ENCODE measurements around the gene DYDC2.

DYDC2 gene

DNA sequence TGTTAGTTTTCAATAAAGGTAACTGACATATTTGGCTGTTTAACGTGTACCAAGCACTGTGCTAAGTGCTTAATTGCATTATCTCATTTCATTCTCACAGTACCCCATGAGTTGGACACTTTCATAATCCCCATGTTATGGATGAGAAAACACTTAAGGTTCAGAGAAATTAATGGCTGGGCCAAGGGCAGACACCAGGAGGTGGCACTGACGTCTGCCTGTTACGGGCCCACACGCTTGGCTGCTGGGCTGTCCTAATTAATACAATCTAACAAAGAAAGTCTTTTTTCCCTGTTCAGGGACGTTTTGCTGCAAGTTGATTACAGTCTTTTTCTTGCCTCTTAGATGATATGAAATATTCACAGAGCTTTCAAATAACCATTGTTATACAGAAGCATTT lies 16.1 kb downstream of the DYDC2 start:
- no peak for DNase-seq

DNA sequence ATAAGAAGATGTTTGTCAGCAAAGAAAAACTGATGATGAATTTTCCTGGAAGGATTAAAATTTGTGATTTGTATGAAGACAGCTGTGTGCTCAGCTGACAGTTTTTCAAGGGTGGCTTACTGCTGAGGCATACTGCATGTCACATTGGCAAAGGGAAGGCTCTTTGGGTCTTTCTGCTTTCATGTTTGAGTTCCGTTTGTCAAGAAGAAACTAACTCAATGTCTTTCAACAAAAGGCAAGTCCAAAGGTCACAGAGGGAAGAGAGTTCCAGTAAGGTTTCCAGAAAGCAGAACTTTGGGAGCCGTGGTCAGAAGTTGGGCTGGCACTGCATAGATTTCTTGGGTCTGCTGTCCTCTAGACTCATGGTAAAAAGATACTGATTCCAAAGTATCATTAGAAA lies 16.9 kb downstream of the DYDC2 start:
- no peak for DNase-seq

DNA sequence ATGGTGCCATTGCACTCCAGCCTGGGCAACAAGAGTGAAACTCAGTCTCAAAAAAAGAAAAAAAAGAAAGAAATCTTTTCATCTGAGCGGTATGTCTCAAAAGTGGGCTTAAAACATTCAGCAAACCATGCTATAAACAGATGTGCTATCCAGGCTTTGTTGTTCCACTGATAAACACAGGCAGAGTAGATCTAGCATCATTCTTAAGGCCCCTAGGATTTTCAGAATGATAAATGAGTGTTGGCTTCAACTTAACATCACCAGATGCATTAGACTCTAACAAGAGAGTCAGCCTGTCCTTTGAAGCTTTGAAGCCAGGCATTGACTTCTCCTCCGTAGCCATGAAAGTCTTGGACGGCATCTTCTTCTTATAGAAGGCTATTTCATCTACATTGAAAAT lies 23.1 kb downstream of the DYDC2 start:
- no peak for DNase-seq

DNA sequence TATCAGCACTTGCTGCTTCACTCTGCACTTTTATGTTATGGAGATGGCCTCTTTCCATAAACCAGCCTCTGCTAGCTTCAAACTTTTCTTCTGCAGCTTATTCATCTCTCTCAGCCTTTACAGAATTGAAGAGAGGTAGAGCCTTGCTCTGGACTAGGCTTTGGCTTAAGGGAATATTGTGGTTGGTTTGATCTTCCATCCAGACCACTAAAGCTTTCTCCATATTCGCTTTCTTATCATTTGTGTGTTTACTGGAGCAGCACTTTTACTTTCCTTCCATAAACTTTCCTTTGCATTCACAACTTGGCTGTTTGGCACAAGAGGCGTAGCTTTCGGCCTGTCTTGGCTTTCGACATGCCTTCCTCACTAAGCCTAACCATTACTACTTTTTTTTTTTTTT lies 23.6 kb downstream of the DYDC2 start:
- DNase-seq = no peak

DNA sequence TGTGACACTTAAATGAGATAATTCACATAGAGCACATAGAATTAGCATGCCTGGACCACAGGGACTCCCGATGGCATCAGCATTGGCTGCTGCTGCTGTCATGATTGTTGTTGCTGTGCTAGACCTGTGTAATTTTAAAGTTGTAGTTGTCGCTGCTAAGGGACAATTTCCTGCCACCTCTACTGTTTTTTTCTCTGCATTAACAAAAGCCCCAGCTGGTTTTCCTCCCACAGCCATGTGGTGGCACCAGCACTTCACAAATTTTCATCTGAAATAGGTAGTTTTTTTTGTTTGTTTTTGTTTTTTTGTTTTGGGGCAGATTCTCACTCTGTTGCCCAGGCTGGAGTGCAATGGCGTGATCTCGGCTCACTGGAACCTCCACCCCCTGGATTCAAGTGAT lies 26.4 kb downstream of the DYDC2 start:
- DNase-seq = peak; percentile 63

DNA sequence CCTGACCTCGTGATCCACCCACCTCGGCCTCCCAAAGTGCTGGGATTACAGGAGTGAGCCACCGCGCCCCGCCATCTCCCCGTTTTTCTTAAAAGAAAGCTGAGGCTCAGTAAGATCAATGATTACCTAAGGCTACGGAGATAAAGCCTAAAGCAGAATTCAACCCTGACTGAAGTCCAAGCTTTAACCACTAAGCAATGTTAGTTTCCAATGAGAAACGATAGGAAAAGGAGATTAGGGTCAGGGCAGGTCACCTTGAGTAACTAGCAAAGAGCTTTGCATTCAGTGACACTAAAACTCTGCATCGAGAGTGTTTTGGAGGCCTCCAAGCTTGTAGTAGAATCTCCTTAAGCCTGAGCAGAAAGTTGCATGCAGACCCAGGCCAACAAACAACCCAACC lies 34.2 kb downstream of the DYDC2 start:
- DNase-seq = no peak

DNA sequence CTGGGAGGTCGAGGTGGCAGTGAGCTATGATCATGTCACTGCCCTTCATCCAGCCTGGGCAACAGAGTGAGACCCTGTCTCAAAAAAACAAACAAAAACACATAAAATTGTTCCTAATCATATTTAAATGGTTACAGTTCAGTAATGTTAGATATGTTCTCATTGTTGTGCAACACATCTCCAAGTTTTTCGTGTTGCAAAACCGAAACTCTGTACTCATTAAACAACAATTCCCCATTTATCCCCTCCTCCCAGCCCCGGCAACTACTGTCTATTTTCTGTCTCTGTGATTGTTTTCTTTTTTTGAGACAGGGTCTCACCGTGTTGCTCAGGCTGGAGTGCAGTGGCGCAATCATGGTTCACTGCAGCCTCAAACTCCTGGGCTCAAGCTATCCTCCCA lies 35.7 kb downstream of the DYDC2 start:
- DNase-seq = no peak

DNA sequence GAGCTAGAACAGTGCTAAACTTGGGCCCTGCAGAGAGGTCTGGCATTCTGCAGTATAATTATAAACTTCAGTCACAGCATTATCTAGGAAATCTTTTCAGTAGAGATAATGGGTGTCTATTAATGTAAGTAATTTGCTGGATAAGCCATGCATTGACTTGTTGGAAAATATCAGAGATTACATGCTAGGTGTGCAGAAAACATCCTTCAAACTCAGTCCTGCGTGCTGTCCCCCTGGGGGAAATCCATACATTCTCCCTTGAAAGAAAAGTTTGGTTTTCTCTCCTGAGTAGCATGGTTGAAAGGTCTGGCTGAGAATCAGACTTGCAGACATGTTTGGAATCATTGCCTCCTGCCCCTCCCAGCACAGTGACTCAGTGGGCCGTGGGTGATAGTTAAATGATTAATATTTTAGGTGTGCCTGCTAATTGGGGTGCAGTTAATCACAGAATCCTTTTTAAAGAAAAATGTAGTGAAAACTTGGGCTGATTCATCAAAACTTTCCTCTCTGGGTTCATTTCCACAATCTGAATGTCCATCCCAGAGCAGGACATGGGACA lies 37.9 kb downstream of the DYDC2 start:
- DNase-seq = no peak

DNA sequence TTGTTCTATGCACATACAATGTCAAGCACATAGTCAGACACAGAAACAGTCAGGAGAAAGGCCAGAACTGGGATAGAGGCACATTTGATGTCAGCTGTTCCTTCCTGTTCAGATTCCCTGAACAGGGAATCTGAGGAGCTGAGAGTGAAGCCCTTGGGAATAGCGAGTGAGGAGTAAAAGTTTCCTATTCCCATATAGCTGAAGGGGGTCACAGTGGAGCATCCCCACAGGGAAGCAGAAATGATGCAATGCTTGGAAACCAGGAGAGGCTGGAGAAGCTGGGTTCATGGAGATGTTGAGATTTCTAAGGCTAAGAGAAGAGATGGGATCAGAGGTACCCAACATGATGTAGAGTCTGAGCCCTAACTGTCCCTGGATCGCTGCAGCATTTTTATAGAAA lies 40.4 kb downstream of the DYDC2 start:
- DNase-seq = no peak

DNA sequence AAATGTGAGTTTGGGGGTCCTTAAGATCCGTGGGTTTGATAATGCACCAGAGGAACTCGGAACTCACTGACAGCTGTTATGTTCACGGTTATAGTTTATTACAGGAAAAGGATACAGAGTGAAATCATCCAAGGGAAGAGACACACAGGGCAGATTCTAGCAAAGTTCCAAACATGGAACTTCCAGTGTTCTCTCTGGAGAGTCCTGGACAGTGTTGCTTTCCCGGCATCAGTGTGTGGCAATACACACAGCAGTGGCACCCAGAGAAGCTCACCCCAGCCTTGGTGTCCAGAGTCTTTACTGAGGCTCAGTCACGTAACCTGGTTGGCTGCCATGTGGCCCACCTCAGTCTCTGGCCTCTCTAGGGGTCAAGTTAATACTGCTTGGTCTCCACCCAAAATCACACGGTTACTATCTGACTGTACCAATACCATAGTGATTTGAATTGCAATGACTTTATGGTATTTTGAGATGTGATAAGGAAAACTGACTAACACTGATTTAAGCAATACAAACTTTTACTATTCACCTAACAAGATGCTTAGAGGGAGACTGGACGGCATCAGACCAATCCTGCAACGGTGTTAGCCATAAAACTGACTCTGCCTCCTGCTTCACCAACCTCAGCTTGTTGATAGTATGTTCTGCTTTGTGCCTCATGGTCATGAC lies 43.7 kb downstream of the DYDC2 start:
- DNase-seq = no peak

DNA sequence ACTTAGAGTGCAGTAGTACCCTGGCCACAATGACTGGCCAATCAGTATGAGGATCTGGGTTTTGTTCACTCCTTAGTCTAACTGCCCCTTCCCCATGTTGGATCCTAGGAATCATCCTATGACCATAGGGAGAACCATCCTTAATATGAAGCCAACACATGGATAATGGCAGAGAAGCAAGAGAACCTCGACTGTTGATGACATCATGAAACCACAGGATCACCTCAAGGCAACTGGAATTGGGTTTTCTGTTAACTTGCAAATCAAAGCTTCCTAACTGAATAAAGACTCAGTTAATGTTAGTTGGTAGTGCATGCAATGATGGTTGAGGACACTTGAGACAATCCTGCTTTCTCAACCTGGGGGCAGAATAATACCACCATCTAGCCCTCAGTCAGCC lies 48.5 kb downstream of the DYDC2 start:
- no peak for DNase-seq

DNA sequence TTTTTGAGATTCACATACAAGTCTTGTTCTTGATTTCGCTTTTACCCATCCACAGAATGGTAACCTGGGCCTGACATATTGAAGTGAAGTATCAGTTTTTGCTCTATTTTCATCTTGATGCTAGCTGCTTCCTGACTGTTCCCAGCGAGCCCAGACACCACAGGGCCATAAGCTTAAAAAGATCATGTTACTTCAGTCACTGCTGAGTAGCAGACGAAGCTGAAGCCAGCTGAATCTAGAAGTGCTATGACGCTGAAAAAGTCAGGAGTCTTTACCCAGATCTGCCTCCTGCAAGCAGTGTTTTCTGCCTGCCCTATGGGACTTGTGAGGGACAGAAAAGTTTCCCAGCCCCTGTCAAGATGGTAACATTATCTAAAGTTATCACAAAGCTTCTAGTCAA lies 49.0 kb downstream of the DYDC2 start:
- DNase-seq = no peak

DNA sequence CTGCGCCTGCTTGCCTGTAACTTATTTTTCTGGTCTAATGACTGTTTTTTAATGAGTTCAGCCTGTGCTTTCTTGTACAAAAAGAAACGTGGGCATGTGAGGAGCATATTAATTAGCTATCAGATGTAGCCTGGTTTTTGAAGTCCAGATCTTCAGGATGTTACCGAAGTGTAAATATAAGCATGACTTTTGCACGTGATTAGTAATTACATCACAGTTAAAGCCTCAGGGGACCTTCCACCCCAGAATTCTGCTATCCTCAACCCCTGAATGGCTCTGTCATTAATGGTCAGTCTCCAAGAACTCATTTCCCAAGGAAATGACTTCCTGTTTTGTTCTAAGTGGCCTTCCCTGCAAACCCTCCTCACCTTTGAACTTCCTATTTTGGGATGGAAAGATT lies 49.6 kb downstream of the DYDC2 start:
- DNase-seq = no peak

DNA sequence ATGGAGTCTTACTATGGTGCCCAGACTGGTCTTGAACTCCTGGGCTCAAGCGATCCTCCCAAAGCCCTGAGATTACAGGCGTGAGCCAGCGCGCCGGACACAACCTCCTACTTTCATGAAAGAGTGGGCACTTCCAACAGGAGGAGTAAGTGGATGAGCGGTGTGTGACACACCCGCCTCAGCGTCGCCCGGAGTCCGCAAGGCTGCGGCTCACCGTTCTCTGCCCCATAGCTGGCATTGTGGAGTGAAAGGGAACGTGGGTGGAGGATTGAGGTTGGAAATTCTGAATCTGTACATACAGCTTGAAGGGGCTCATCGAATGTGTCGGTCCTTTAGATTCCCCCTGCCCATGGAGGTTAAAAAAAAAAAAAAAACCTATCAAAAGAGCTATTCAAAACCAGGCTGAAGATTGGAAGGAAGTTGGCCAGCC lies 51.2 kb downstream of the DYDC2 start:
- peak; percentile 80 for DNase-seq

DNA sequence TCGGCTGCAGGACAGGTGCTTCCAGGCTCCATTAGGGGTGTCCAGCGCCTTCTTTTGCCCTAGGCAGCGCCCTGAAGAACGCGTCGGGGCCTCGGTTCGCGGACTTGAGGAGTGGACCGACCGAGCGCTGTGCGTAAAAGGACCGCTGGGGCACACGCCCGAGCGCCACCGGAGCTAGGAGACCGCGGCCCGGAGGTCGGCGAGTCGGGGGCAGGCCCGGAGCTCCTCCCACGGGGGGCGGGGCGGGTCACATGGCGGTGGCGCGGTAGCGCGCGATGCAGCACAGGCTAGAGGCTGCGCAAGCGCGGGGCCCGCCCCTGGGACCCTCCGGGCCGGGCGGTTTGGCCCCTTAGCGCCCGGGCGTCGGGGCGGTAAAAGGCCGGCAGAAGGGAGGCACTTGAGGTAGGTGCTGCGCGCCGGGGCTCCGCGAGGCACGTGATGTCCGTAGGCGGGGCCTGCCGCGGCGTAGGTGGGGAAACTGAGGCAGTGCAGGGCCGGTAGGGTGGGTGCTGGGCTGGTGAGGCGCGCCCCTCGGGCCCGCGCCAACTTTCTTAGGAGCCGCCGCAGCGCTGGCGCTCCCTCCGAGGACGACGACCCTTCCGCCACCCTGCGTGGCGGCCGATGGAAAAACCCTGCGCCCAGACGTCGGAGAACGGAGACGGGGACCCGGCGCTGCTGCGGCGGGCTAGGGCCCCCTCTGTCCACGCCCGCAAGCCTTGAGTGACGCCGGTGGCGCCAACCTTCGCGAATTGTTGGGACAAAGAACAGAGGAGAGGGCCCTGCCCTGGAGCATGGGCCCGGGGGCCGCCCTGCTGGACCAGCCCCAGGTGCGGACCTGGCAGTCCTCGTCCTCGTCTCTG lies 51.9 kb downstream of the DYDC2 start, which contains the start of gene PRXL2A:
TSS of gene PRXL2A (plus strand) at position 310 of the 860 bp plus-strand sequence. CDS start 11,917 bp downstream, outside the sequence.
- peak; percentile 94 for DNase-seq

DNA sequence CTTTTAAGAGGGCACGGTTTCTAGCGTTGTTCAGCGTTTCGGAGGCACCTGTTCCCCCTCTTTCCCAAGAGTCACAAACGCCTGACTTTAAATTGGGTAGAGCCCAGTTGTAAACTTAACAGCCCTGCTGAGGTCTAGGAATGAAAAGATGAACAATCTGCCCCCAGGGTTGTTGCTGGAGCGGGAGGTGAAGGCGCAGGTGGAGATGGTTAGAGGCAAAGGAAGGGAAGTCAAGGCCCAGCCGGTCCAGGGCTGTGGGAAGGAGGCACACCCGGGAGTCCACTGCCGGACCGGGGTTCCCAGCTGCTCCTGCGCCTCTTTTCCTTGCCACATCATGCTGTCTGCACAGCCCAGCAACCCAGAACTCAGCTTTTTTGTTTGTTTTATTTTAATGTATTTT lies 52.5 kb downstream of the DYDC2 start:
- DNase-seq = no peak

DNA sequence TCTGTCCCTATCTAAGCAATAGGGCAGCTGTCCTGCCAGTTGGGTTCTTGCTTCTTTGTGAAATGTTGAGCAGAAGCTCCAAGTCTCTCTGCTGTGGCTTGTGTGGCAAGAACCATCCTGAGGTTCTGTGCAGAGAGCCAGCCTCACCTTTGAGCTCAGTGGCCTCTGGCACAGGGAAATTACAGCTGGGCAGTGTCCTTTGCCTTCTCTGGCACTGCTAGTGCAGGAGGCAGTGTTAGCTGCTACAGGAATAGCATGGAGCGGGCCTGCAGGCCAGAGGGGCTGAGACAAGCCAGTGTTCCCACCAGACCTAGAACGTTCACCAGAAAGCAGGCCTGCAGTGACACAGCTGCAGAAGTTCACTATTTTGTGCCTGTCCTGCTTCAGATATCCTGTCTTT lies 53.5 kb downstream of the DYDC2 start:
- DNase-seq = no peak

DNA sequence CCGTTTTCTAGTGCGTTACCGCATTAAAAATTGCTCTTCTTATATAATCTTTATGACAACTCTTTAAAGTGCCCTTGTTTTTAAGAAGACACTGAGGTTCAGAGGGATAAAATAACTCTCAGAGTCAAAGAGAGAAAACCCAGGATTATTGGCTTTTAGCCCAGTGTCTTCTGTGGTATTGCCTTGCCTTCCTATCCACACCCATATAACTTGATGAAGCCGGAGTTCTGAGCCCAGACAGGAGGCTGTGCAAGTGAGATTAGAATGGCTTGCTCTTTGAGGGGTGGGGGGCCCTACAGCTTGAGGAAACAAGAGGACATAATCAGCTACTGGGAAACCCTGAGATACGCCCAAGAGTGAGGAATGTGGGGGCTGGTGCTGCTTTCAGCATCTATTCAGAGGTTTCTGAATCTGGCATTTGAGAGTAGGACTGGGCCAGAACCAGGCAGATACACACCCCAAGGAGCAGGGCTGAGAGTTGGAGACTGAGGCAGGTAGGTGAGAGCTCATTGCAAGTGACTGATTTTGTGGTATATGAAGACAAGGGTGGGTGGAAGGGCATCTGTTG lies 54.1 kb downstream of the DYDC2 start:
- no peak for DNase-seq

DNA sequence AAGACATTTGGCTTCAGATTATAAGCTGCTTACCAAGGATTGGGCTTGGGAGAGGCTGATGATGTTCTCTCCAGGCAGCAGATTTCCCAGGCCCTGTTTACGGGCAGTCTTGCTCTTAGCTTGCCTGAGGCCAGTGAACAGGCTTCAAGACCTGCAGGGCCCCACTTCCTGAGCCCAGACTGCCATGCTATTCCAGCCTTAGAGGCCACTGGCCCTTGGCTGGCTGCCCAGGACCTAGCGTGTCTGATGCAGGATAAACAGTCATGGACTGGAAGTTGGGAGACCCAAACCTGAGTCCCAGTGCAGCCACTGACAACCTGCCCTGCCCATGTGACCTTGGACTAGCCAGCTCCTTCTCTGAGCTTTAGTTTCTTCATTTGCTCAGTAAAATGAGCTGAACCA lies 54.7 kb downstream of the DYDC2 start:
- DNase-seq = no peak

DNA sequence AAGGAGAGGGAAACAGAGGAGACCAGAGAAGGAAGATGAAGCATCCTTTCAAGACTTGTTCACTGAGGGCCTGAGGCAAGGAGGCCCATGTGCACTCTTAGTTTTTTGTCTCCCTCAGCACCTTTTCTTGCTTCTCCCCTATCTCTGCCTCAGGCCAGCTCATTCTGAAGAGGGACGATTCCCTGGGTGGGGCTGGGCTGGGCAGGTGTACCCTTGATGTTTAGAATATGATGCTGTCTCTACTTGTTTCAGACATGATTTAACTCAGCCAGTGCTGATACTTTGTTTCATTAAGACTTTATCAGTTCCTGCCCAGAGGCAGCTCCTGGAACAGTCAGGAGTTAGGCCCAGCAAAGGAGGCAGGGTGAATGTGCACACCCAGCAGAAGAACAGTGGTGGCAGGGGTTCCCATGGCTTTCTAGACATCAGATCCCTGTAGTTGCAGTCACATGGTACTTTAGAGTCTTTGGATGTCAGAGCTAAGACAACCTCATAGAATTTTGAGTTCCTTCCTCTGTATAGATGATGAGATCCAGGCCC lies 55.2 kb downstream of the DYDC2 start:
- no peak for DNase-seq

DNA sequence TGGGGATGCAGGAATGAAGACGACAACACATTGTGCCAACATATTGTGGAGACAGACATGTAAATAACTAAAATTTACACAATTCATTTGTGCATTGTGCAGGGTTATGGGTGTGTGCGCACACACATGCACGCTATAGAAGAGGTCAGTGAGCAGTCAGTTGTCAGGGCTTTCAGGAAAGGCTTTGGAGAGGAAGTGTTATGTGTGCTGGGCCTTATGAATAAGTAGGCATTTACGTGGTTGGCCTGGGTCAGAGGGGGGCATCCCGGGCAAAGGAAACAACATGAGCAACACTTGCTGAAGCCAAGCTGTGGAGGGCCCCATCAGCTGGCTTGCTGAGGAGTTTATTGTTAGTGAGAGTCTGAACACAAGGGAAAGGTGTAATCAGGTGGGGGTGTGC lies 55.9 kb downstream of the DYDC2 start:
- DNase-seq = no peak

DNA sequence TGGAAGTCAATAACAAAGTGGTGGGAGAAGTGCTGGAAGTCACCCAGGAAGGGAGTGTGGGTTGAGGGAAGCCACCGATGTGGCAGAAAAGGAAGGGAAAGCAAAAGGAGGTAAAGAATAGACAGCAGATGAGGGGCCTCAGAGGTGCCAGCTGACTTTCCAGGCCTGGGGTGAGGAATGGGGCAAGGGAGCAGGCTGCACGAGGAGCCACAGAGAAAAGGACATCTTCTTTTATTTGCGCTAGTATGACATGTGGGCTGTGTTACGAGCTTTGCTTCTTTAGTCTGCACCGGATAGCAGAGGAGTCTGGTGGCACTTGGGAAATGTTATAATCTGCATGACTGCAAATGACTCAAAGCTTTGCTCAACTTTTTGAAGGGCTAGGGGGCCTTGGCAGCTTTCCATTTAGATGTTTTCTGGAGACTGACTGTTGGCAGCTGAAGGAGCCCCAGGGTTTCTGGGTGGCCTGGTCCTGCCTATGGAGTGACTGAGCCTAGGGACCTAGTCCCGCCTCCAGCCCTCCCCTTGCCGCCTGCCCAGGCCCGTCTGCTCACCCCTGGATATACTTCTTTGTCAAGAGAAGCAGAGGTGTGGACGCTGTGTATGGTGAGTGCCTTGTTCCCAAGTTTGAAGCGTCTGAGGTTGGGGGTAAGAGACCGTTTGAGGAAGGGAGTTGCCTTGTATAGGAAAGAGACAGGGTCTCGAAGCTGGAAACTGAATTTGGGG lies 56.9 kb downstream of the DYDC2 start:
- no peak for DNase-seq
